GM21447 (cell line): ENCODE measurements around the gene EFS.

Source experiments
- ATAC-seq: cut with Tn5 transposase; IDR thresholded peaks from one replicate; pipeline ENCODE4 v1.9.1; 2021; ENCODE audit not compliant: unreplicated experiment

EFS gene

GRCh38 chr14:23359167-23359626 is 5.8 kb downstream of the EFS start:
- no peak for ATAC-seq

- ATAC-seq = no peak
Measured at GRCh38 chr14:23358553-23359166, 6.3 kb downstream of the EFS start.

- ATAC-seq = no peak
Measured at GRCh38 chr14:23358042-23358441, 6.9 kb downstream of the EFS start.

GRCh38 chr14:23357261-23357660 is 7.7 kb downstream of the EFS start:
- ATAC-seq = no peak

- ATAC-seq = no peak
Measured at GRCh38 chr14:23356662-23357061, 8.3 kb downstream of the EFS start.

GRCh38 chr14:23355871-23356435 is 9.0 kb downstream of the EFS start:
- ATAC-seq = no peak

GRCh38 chr14:23354990-23355389 is 10.0 kb downstream of the EFS start:
- ATAC-seq = no peak

- no peak for ATAC-seq
Measured at GRCh38 chr14:23353433-23353780, 11.6 kb downstream of the EFS start.

- no peak for ATAC-seq
Measured at GRCh38 chr14:23352506-23353432, 12.2 kb downstream of the EFS start, which contains the start of gene SLC22A17. Gene SLC22A17, minus strand, starts transcription at chr14:23352887.

- no peak for ATAC-seq
Measured at GRCh38 chr14:23351681-23352505, 13.1 kb downstream of the EFS start.

- ATAC-seq = no peak
Measured at GRCh38 chr14:23349156-23349845, 15.7 kb downstream of the EFS start.

- ATAC-seq = no peak
Measured at GRCh38 chr14:23348297-23348655, 16.7 kb downstream of the EFS start.

GRCh38 chr14:23347406-23348296 is 17.3 kb downstream of the EFS start:
- ATAC-seq = no peak

- no peak for ATAC-seq
Measured at GRCh38 chr14:23346693-23347405, 18.1 kb downstream of the EFS start.

- no peak for ATAC-seq
Measured at GRCh38 chr14:23345987-23346692, 18.8 kb downstream of the EFS start.

GRCh38 chr14:23344481-23344880 is 20.5 kb downstream of the EFS start:
- no peak for ATAC-seq

- ATAC-seq = no peak
Measured at GRCh38 chr14:23339506-23340268, 25.3 kb downstream of the EFS start.

- ATAC-seq = no peak
Measured at GRCh38 chr14:23335623-23336022, 29.3 kb downstream of the EFS start.
